Cardiac fibroblast (primary cell): ENCODE data around the gene MRPL51.

Experiments used
- DNase-seq, 2 donors: peaks; one replicate each; pipeline versions ENCODE4 v3.0.0 to v3.0.0-alpha.2; 2010; ENCODE audit warnings: low read depth in 2 of 2
- H3K4me3 ChIP-seq, 2 donors: replicated peaks in 1 of 2; 1 replicate in 1 of 2; 2 replicates in 1 of 2; pipeline ENCODE4 v1.5.1; 2011; ENCODE audit warnings: low read depth in 2 of 2, low read length in 2 of 2, mild to moderate bottlenecking in 2 of 2, moderate library complexity in 1 of 2
- CTCF ChIP-seq: IDR thresholded peaks from one replicate; pipeline ENCODE4 v1.5.1; 2011; ENCODE audit warnings: low read depth, mild to moderate bottlenecking, low read length, inconsistent platforms

Gene MRPL51

DNA sequence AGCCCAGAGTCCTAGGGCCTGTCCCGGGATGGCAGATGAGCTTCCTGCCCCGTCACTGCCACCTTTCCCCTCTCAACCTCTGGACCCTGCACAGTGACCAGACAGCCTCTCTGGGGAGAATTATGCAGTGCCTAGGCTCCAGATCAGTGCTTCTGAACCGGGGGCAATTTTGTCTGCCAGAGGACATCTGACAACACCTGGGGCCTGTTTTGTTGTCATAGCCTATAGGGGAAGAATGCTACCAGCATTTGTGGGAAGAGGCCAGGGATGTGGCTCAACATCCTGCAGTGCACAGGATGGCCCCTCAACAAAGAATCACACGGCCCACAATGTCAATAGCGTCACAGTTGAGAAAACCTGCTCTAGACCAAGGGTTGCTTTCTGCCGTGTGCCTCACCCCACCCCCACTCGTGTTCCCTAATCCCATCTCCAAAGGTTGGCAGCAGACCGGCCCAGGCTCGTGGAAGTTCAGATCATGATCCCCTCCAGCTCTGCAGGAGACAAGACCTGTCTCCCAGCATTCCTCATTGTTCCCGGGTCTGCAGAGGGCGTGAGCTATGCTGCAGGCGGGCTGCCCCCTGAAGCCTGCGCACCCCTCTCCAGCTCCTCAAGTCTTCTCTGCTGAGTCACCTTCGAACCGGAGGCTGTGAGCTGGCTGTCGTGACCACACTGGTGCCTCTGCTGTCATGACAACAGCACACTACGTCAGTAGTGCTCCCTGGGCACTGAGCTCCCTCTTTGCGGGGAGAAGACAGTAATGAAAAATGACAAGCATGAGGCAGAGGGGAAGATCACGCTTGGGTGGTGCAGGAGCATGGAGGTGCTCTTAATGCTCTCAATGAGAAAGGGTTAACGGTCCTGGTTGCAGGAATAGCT, 39.2 kb upstream of the MRPL51 start:
- no peak for TF ChIP-seq CTCF
- peak; percentile 95 to 98 for DNase-seq
- peak overlapping the region; percentile 97 to 99 for H3K4me3 ChIP-seq

- no peak for TF ChIP-seq CTCF
- no peak overlapping the region for H3K4me3 ChIP-seq
- no peak for DNase-seq
These were observed 37.7 kb upstream of the MRPL51 start for GRCh38 chr12:6530576-6531260.

GRCh38 chr12:6529291-6529737, 36.3 kb upstream of the MRPL51 start:
- no peak for DNase-seq
- no peak overlapping the region for H3K4me3 ChIP-seq
- no peak for TF ChIP-seq CTCF

DNA sequence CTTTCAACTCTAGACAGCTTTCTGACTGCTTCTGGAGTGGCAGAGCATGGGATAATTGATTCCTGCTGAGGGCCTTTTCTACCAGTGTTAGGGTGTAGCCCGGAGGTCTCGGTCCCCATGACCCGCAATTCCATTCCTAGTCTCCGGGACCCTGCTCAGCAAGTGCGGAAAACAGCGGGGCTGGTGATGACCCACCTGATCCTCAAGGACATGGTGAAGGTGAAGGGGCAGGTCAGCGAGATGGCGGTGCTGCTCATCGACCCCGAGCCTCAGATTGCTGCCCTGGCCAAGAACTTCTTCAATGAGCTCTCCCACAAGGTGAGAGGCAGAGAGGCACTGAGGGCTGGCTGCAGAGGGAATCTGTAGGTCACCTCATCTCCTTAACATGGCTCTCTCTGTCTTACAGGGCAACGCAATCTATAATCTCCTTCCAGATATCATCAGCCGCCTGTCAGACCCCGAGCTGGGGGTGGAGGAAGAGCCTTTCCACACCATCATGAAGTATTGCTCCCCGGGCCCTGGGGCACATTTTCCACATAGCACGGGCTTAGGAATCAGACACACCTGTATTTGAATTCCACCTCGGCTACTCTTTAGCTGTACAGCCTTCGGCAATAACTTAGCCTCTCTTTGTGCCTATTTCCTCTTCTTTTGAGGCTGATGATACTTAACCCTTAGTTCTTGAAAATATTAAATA, 35.6 kb upstream of the MRPL51 start:
- H3K4me3 ChIP-seq = no peak overlapping the region
- DNase-seq = no peak
- no peak for TF ChIP-seq CTCF

GRCh38 chr12:6527711-6528110, 34.6 kb upstream of the MRPL51 start:
- no peak for TF ChIP-seq CTCF
- DNase-seq = no peak
- no peak overlapping the region for H3K4me3 ChIP-seq

DNA sequence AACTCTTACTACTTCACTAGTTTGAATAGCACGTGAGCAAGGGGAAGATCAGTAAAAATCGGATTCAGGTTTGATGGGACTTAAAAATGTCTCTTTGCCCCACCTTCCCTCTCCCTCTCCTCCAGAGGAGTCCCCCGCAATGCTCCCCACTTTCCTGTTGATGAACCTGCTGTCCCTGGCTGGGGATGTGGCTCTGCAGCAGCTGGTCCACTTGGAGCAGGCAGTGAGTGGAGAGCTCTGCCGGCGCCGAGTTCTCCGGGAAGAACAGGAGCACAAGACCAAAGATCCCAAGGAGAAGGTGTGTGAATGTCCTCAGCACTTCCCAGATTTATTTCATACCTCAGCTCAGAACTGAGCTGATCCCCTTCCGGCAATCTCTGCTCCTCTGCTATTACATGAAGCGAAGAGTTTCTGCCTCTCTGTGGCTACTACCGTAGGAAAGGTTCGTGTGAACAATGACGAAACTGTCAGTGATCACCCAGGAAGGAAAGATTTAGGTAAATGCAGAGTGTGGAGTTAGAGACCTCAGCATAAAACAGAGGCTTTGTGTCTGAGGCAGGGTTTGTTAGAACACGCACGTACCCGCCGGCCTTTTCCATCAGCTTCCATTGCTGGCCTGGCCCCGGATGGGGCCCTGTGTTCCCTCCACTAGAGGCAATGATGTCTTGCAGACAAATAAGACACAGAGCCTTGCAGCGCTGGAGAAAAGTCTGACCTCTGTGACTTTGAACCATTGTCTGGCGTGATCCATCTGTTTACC, 33.9 kb upstream of the MRPL51 start:
- TF ChIP-seq CTCF = no peak
- no peak overlapping the region for H3K4me3 ChIP-seq
- no peak for DNase-seq
